K562 (cell line): ENCODE results near the gene FCSK.

Experiments
- CBX2 ChIP-seq: fragments of 200-600 bp; sonication (generic); IDR thresholded peaks from one replicate; pipeline ENCODE4 v1.6.1; 2012; ENCODE audit warnings: mild to moderate bottlenecking, low read length, inconsistent platforms; ENCODE audit not compliant: insufficient read depth, poor library complexity, severe bottlenecking
- CREB1 ChIP-seq, 2 experiments: sonication (generic) in 1 of 2; formaldehyde crosslinking in 1 of 2; IDR thresholded peaks; 2 replicates each; pipeline versions ENCODE4 v1.6.1 to v1.8.0; 2012 to 2022; ENCODE audit warnings: inconsistent platforms in 1 of 2, mild to moderate bottlenecking in 1 of 2, missing genetic modification reagents in 1 of 2, moderate library complexity in 1 of 2
- E2F1 ChIP-seq: sonication (generic); formaldehyde crosslinking; IDR thresholded peaks from 2 replicates; pipeline ENCODE4 v1.8.1; 2023; ENCODE audit warnings: mild to moderate bottlenecking, missing genetic modification reagents, moderate library complexity
- FOXO4 ChIP-seq: fragments of 450-650 bp; formaldehyde crosslinking; IDR thresholded peaks from 2 replicates; pipeline ENCODE4 v1.4.0; 2020; ENCODE audit warnings: mild to moderate bottlenecking, moderate library complexity
- MEF2A ChIP-seq: IDR thresholded peaks from 2 replicates; pipeline ENCODE4 v1.6.1; 2011; ENCODE audit warnings: low read depth, mild to moderate bottlenecking, low read length, moderate library complexity; ENCODE audit not compliant: control insufficient read depth
- NONO ChIP-seq, 2 experiments: fragments of 200-400 bp in 1 of 2; fragments of 450-650 bp in 1 of 2; formaldehyde crosslinking in 1 of 2; IDR thresholded peaks; 2 replicates each; pipeline ENCODE4 v1.6.1; 2017; ENCODE audit warnings: low read depth in 2 of 2, mild to moderate bottlenecking in 2 of 2, moderate library complexity in 2 of 2, low read length in 1 of 2
- PHF21A ChIP-seq: fragments of 450-650 bp; IDR thresholded peaks from 2 replicates; pipeline ENCODE4 v1.6.1; 2017; ENCODE audit warnings: low read depth, borderline replicate concordance
- STAT5A ChIP-seq: IDR thresholded peaks from 2 replicates; pipeline ENCODE4 v1.6.1; 2012; ENCODE audit warnings: low read length, inconsistent platforms, borderline replicate concordance
- ZFP36 ChIP-seq: fragments of 150-350 bp; IDR thresholded peaks from 2 replicates; pipeline ENCODE4 v1.6.1; 2018; ENCODE audit warnings: low read length, low read depth; ENCODE audit not compliant: partially characterized antibody
- ZNF384 ChIP-seq: IDR thresholded peaks from 2 replicates; pipeline ENCODE4 v1.6.1; 2012; ENCODE audit warnings: low read depth, low read length, improper control_type of control experiment
- ZNF511 ChIP-seq: sonication (generic); formaldehyde crosslinking; IDR thresholded peaks from 2 replicates; pipeline ENCODE4 v1.8.0; 2022; ENCODE audit warnings: mild to moderate bottlenecking, missing genetic modification reagents

- TF ChIP-seq MEF2A: no peak
- no peak for TF ChIP-seq ZNF384
- no peak for TF ChIP-seq PHF21A
- TF ChIP-seq CREB1 (IDR thresholded peaks at IDR 0.05): no peak
- no peak for TF ChIP-seq CREB1 (CRISPR knock-in tag; IDR thresholded peaks at IDR 0.05)
- no peak for TF ChIP-seq ZFP36
- TF ChIP-seq CBX2: no peak
- no peak for TF ChIP-seq NONO (IDR thresholded peaks at IDR 0.05; ENCODE audit: low read depth in 2 of 2, low read length in 1 of 2)
- no peak for TF ChIP-seq ZNF511 (CRISPR knock-in tag)
- no peak for TF ChIP-seq FOXO4 (CRISPR knock-in tag)
- no peak for TF ChIP-seq E2F1 (CRISPR knock-in tag)
- TF ChIP-seq STAT5A: no peak
Measured at GRCh38 chr16:70496513-70496912, 42.1 kb downstream of the FCSK start.
